GM12878 (cell line): ENCODE results near the gene SLC23A2. TPM values are rescaled to one million over a fixed set of nuclear protein-coding genes. Genes with fewer than 3 reads are reported as not detected.

Experiments used
- BACH1 ChIP-seq: fragments of 450-650 bp; IDR thresholded peaks from 2 replicates; pipeline ENCODE4 v1.6.1; 2017; ENCODE audit warnings: mild to moderate bottlenecking, borderline replicate concordance
- BMI1 ChIP-seq: fragments of 450-650 bp; IDR thresholded peaks from 2 replicates; pipeline ENCODE4 v1.6.1; 2016; ENCODE audit warnings: mild to moderate bottlenecking, moderate library complexity, borderline replicate concordance
- CBFB ChIP-seq: IDR thresholded peaks from 2 replicates; pipeline ENCODE4 v1.6.1; 2016; ENCODE audit warnings: antibody characterized with exemption, low read depth
- CBX5 ChIP-seq: sonication (generic); IDR thresholded peaks from 2 replicates; pipeline ENCODE4 v1.6.1; 2016; ENCODE audit warnings: low read depth, moderate library complexity, mild to moderate bottlenecking, inconsistent platforms
- ESRRA ChIP-seq: IDR thresholded peaks from 2 replicates; pipeline ENCODE4 v1.6.1; 2012; ENCODE audit warnings: mild to moderate bottlenecking, low read length, improper control_type of control experiment
- GABPA ChIP-seq: IDR thresholded peaks from 2 replicates; pipeline ENCODE4 v1.6.1; 2014; ENCODE audit warnings: antibody characterized with exemption, low read depth, mild to moderate bottlenecking, inconsistent platforms
- GATAD2B ChIP-seq: fragments of 450-650 bp; conservative IDR thresholded peaks from 2 replicates; pipeline ENCODE4 v1.6.1; 2017; ENCODE audit warnings: low read depth, mild to moderate bottlenecking, moderate library complexity
- HCFC1 ChIP-seq: fragments of 150-350 bp; IDR thresholded peaks from 2 replicates; pipeline ENCODE4 v1.6.1; 2014; ENCODE audit warnings: low read length
- IKZF2 ChIP-seq, 2 experiments: fragments of 450-650 bp; IDR thresholded peaks; 2 replicates each; pipeline ENCODE4 v1.6.1; 2017; ENCODE audit warnings: mild to moderate bottlenecking in 2 of 2, moderate library complexity in 2 of 2
- KLF5 ChIP-seq: fragments of 450-650 bp; IDR thresholded peaks from 2 replicates; pipeline ENCODE4 v1.6.1; 2014; ENCODE audit warnings: mild to moderate bottlenecking; ENCODE audit not compliant: partially characterized antibody
- MTA2 ChIP-seq: fragments of 450-650 bp; IDR thresholded peaks from 2 replicates; pipeline ENCODE4 v1.6.1; 2016; ENCODE audit warnings: low read depth, mild to moderate bottlenecking, moderate library complexity
- NR2F1 ChIP-seq: fragments of 450-650 bp; conservative IDR thresholded peaks from 2 replicates; pipeline ENCODE4 v1.6.1; 2017; ENCODE audit warnings: mild to moderate bottlenecking
- SMC3 ChIP-seq: IDR thresholded peaks from 2 replicates; pipeline ENCODE4 v1.6.1; 2011; ENCODE audit warnings: low read length, improper control_type of control experiment, borderline replicate concordance
- SPI1 ChIP-seq: IDR thresholded peaks from 2 replicates; pipeline ENCODE4 v1.6.1; 2011; ENCODE audit warnings: low read depth, mild to moderate bottlenecking, low read length, moderate library complexity, borderline replicate concordance; ENCODE audit not compliant: insufficient read depth
- STAT1 ChIP-seq: fragments of 450-650 bp; conservative IDR thresholded peaks from 2 replicates; pipeline ENCODE4 v1.6.1; 2014; ENCODE audit warnings: antibody characterized with exemption, mild to moderate bottlenecking
- polyA plus RNA-seq, 11 experiments: library from polyadenylated mRNA; depleted of rRNA in 4 of 11; unstranded in 6 of 11; stranded (reverse) in 5 of 11; fragments of >200 nt; fragmentation: Nextera tagmentation in 4 of 11; fragmentation: Illumina TruSeq in 1 of 11; extraction: Ambion mirVana in 4 of 11; extraction: Trizol in 1 of 11; gene quantifications; 1 replicate in 1 of 11; 2 replicates in 10 of 11; pipeline versions ENCODE4 v1.2.1 to v1.2.3, GENCODE V29; 2011 to 2016; ENCODE audit warnings: inconsistent platforms in 2 of 11, missing spikeins in 2 of 11, low read depth in 1 of 11
- total RNA-seq, 4 experiments: library from RNA; depleted of rRNA in 3 of 4; stranded (reverse); fragments of >200 nt in 3 of 4; fragmentation: Illumina TruSeq in 1 of 4; extraction: Trizol in 1 of 4; gene quantifications; 2 replicates each; pipeline versions ENCODE4 v1.2.1 to v1.2.3, GENCODE V29; 2013 to 2021
- TF ChIP-seq, protein P1 (sequence below): IDR thresholded peaks from 2 replicates; pipeline ENCODE4 v1.6.1; 2012; ENCODE audit warnings: low read depth, low read length, improper control_type of control experiment
- TF ChIP-seq, protein P2 (sequence below): fragments of 450-650 bp; IDR thresholded peaks from 2 replicates; pipeline ENCODE4 v1.6.1; 2018; ENCODE audit warnings: mild to moderate bottlenecking, low read depth, moderate library complexity; ENCODE audit not compliant: partially characterized antibody
- TF ChIP-seq, protein P3 (sequence below): IDR thresholded peaks from 2 replicates; pipeline ENCODE4 v1.6.1; 2011; ENCODE audit warnings: borderline replicate concordance, low read depth, mild to moderate bottlenecking, moderate library complexity, mixed read lengths, low read length; ENCODE audit not compliant: insufficient read depth; ENCODE audit errors: extremely low read length
- TF ChIP-seq, protein P4 (sequence below): IDR thresholded peaks from 2 replicates; pipeline ENCODE4 v1.6.1; 2011; ENCODE audit warnings: mild to moderate bottlenecking, low read depth, low read length, moderate library complexity; ENCODE audit not compliant: insufficient replicate concordance
- TF ChIP-seq, protein P5 (sequence below): IDR thresholded peaks from 2 replicates; pipeline ENCODE4 v1.6.1; 2011; ENCODE audit warnings: low read depth, low read length, improper control_type of control experiment, borderline replicate concordance
- TF ChIP-seq, protein P6 (sequence below): fragments of 450-650 bp; IDR thresholded peaks from 2 replicates; pipeline ENCODE4 v1.6.1; 2016; ENCODE audit warnings: mild to moderate bottlenecking, moderate library complexity, borderline replicate concordance

The SLC23A2 gene
- total and polyA plus RNA-seq, 10 of the 15 experiments (the other 5 are each of a cell fraction or from before 2014, with no cell fraction given), result 4.4 to 56.1 (median 35.5) TPM

DNA sequence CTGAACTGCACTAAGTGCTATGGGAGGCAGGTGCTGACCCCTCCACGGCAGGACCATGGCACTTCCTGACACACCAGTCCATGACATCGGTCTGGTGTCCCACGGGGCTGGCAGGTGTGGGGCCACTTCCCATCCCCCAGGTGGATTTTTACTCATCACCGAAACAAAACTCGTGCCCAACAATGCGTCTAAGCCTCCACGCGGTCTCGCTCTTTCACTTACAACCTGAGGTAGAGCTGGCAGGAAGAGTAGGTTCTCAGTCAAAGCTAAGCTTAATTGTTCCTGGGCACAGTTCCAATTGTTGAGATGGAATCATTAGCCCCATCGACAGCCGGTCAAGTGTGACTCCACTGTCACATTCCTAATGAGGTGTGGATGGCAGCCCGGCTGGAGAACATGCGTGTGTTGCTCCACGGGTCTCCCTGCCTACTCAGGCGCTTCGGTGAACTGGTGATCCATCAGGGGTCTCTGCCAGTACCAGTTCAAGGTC lies 125.7 kb downstream of the SLC23A2 start (continued):
- TF ChIP-seq BACH1 (peak; percentile 36; the same call in 1 of the 2 replicates), CBFB (no peak), CBX5 (no peak), GABPA (no peak), MTA2 (peak; percentile 90), GATAD2B (0 out of 2 replicates have a peak, but pooled peaks have one; percentile 44), IKZF2 (IDR thresholded peaks at IDR 0.05) (peak; percentile 40 to 51; a peak in 2 of 4 replicates), SMC3 (no peak), STAT1 (no peak), KLF5 (no peak), HCFC1 (no peak), BMI1 (no peak), SPI1 (0 out of 2 replicates have a peak, but pooled peaks have one; percentile 2), ESRRA (no peak), NR2F1 (peak; percentile 21; the same call in 1 of the 2 replicates)
- TF ChIP-seq, protein P1, sequence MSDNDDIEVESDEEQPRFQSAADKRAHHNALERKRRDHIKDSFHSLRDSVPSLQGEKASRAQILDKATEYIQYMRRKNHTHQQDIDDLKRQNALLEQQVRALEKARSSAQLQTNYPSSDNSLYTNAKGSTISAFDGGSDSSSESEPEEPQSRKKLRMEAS, result no peak
- TF ChIP-seq, protein P2, sequence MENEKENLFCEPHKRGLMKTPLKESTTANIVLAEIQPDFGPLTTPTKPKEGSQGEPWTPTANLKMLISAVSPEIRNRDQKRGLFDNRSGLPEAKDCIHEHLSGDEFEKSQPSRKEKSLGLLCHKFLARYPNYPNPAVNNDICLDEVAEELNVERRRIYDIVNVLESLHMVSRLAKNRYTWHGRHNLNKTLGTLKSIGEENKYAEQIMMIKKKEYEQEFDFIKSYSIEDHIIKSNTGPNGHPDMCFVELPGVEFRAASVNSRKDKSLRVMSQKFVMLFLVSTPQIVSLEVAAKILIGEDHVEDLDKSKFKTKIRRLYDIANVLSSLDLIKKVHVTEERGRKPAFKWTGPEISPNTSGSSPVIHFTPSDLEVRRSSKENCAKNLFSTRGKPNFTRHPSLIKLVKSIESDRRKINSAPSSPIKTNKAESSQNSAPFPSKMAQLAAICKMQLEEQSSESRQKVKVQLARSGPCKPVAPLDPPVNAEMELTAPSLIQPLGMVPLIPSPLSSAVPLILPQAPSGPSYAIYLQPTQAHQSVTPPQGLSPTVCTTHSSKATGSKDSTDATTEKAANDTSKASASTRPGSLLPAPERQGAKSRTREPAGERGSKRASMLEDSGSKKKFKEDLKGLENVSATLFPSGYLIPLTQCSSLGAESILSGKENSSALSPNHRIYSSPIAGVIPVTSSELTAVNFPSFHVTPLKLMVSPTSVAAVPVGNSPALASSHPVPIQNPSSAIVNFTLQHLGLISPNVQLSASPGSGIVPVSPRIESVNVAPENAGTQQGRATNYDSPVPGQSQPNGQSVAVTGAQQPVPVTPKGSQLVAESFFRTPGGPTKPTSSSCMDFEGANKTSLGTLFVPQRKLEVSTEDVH, result no peak
- TF ChIP-seq, protein P3, sequence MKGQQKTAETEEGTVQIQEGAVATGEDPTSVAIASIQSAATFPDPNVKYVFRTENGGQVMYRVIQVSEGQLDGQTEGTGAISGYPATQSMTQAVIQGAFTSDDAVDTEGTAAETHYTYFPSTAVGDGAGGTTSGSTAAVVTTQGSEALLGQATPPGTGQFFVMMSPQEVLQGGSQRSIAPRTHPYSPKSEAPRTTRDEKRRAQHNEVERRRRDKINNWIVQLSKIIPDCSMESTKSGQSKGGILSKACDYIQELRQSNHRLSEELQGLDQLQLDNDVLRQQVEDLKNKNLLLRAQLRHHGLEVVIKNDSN, result no peak
- TF ChIP-seq, protein P4, sequence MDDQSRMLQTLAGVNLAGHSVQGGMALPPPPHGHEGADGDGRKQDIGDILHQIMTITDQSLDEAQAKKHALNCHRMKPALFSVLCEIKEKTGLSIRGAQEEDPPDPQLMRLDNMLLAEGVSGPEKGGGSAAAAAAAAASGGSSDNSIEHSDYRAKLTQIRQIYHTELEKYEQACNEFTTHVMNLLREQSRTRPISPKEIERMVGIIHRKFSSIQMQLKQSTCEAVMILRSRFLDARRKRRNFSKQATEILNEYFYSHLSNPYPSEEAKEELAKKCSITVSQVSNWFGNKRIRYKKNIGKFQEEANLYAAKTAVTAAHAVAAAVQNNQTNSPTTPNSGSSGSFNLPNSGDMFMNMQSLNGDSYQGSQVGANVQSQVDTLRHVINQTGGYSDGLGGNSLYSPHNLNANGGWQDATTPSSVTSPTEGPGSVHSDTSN, result no peak
- TF ChIP-seq, protein P5, sequence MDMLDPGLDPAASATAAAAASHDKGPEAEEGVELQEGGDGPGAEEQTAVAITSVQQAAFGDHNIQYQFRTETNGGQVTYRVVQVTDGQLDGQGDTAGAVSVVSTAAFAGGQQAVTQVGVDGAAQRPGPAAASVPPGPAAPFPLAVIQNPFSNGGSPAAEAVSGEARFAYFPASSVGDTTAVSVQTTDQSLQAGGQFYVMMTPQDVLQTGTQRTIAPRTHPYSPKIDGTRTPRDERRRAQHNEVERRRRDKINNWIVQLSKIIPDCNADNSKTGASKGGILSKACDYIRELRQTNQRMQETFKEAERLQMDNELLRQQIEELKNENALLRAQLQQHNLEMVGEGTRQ, result no peak
- TF ChIP-seq, protein P6, sequence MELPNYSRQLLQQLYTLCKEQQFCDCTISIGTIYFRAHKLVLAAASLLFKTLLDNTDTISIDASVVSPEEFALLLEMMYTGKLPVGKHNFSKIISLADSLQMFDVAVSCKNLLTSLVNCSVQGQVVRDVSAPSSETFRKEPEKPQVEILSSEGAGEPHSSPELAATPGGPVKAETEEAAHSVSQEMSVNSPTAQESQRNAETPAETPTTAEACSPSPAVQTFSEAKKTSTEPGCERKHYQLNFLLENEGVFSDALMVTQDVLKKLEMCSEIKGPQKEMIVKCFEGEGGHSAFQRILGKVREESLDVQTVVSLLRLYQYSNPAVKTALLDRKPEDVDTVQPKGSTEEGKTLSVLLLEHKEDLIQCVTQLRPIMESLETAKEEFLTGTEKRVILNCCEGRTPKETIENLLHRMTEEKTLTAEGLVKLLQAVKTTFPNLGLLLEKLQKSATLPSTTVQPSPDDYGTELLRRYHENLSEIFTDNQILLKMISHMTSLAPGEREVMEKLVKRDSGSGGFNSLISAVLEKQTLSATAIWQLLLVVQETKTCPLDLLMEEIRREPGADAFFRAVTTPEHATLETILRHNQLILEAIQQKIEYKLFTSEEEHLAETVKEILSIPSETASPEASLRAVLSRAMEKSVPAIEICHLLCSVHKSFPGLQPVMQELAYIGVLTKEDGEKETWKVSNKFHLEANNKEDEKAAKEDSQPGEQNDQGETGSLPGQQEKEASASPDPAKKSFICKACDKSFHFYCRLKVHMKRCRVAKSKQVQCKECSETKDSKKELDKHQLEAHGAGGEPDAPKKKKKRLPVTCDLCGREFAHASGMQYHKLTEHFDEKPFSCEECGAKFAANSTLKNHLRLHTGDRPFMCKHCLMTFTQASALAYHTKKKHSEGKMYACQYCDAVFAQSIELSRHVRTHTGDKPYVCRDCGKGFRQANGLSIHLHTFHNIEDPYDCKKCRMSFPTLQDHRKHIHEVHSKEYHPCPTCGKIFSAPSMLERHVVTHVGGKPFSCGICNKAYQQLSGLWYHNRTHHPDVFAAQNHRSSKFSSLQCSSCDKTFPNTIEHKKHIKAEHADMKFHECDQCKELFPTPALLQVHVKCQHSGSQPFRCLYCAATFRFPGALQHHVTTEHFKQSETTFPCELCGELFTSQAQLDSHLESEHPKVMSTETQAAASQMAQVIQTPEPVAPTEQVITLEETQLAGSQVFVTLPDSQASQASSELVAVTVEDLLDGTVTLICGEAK, result no peak
